GM21723 (cell line): ENCODE measurements around the gene EIF4G3.

Experiments used
- ATAC-seq: cut with Tn5 transposase; IDR thresholded peaks from one replicate; pipeline ENCODE4 v1.9.1; 2021; ENCODE audit warnings: mild to moderate bottlenecking, moderate library complexity; ENCODE audit not compliant: unreplicated experiment

The EIF4G3 gene

DNA sequence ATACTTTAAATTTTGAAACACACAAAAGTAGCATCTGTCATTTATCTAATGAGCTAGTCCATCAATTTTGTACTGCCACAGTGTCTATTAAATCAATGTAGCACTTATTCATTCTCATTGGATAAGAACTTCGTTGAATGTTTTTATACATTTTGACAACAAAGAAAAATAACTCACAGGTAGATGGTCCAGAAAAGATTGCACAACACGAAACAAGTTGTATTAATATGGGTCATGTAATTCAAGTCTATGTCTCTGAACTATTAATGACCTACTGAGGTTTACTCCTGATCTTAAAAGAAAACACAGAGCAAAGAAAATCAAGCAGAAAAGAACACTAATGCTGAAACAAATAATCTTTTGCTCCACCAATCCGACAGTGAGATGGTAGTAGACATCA lies 404.9 kb downstream of the EIF4G3 start:
- no peak for ATAC-seq

DNA sequence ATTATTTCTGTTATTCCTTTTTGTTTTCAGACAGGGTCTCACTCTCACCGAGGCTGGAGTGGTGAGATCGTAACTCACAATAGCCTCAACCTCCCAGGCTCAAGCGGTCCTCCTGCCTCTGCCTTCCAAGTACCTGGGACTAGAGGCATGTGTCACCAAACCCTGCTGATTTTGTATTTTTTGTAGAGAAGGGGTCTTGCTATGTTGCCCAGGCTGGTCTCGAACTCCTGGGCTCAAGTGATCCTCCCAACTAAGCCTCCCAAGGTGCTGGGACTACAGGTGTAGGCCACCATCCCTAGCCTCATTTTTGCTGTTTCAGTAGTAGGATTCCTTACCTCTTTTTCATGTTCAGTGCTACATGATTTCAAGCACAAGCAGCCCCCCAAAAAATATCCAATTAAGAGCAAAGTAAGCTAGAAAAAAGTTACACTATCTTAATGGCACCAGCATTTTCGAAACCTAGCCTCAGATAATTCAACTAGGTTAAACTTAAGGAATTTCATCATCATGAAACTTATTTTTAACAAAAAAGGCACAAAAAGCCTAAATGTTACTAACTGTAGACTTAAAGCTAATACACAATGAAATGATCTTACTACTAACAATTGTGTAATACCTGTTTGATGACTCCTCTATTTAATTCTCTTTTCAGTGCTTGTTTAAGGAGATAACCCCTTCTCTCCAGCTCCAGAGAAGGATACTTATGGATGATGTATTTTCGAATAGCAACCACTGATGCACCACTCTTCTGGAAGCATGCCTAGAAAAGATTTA lies 406.2 kb downstream of the EIF4G3 start:
- no peak for ATAC-seq

DNA sequence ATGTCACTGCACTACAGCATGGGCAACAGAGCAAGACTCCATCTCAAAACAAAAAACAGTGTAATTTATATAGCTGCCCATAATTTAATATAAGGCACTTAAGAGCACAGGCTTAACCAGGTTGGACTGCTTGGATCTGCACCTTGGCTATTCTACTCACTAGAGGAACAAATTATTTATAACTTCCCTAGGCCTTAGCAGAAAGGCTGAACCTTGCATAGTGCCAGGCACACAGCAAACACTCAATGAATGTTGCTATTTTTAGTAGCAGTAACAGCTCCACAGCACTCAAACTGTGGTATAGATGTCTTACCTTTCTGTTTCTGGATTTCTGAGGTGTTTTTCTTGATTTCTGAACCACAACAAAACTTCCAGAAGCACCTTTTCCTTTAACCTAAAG lies 409.4 kb downstream of the EIF4G3 start:
- no peak for ATAC-seq

DNA sequence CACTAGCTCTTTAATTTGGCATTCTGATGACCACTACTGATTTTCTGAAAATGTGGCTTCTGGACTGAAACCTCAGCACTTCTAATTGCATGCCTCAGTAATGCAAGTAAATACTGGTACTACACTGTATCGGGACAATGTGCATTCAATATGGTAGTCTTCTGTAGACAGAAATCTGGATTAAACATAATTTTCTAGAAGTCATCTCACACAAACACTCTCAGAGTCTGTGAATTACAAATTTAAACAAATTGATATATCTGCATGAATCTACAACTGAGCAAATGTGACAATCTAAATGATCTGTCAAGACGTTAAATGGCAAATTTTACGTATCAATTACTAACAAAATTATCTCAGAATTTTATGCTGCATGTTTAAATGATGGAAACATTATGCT lies 413.3 kb downstream of the EIF4G3 start:
- ATAC-seq, result no peak

DNA sequence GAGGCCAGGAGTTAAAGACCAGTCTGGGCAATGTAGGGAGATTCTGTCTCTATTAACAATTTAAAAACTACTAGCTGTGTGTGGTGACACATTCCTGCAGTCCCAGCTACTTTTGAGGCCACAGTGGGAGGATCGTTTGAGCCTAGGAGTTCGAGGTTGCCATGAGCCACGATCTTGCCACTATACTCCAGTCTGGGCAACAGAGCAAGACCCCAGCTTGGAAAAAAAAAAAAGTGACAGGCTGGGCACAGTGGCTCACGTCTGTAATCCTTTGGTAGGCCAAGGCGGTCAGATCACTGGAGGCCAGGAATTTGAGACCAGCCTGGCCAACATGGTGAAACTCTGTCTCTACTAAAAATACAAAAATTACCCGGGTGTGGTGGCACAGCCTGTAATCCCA lies 416.4 kb downstream of the EIF4G3 start:
- no peak for ATAC-seq
